Retinal pigment epithelial cell (primary cell): ENCODE results near the gene ADAM20.
A peak's percentile ranks its signal among the peaks of the same experiment; 100 is the strongest.

Experiments used
- DNase-seq: peaks from one replicate; pipeline ENCODE4 v3.0.0-alpha.2; 2010; ENCODE audit warnings: low read depth
- H3K4me3 ChIP-seq: 2 replicates; pipeline ENCODE4 v1.5.1; 2011; ENCODE audit warnings: mild to moderate bottlenecking, low read length, control low read depth, moderate library complexity
- CTCF ChIP-seq: conservative IDR thresholded peaks from 2 replicates; pipeline ENCODE4 v1.5.1; 2011; ENCODE audit warnings: low read depth, low read length, control low read depth, inconsistent platforms

ADAM20 gene

GRCh38 chr14:70558356-70558755 is 23.6 kb upstream of the ADAM20 start:
- H3K4me3 ChIP-seq = no peak overlapping the region
- DNase-seq = no peak
- TF ChIP-seq CTCF = no peak

DNA sequence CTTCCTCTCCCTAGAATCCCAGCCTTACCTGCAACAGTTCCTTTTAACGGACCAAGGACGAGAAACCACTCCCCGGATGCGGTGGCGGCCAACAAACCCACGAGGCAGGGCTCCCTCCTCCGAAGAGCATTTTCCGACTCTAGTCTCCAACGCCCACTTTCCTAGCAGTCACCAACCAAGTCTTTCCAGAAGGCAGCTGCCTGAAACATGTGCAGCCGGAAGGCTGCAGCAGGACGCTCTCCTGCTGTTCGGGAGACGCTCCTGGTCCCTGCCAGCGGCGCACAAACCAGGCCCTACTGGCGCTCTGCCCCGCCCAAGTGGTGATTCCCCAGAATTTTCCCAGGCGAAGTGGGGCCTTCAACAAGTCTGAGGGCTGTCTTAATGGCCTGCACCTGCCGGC is 21.1 kb upstream of the ADAM20 start:
- H3K4me3 ChIP-seq = peak overlapping the region; percentile 19
- TF ChIP-seq CTCF = no peak
- DNase-seq = no peak

DNA sequence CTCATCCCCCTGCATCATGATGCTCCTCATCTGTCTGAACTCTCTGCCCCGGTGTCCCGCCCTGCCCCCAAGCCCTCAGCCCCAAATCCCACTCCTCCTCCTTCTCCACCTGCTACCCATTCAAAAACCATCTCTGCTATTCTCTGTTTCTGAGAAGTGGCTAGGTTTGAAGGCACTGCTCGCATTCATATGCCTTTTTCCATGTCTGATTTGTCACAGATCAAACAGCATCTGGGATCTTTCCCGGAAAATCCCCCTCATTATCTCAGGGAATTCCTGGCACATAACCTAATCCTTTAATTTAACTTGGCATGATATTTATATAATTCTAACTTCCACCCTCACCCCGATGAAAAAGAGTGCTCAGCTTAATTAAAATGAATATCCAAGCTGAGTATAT is 3.3 kb upstream of the ADAM20 start:
- H3K4me3 ChIP-seq = no peak overlapping the region
- DNase-seq = peak; percentile 16
- TF ChIP-seq CTCF = no peak

DNA sequence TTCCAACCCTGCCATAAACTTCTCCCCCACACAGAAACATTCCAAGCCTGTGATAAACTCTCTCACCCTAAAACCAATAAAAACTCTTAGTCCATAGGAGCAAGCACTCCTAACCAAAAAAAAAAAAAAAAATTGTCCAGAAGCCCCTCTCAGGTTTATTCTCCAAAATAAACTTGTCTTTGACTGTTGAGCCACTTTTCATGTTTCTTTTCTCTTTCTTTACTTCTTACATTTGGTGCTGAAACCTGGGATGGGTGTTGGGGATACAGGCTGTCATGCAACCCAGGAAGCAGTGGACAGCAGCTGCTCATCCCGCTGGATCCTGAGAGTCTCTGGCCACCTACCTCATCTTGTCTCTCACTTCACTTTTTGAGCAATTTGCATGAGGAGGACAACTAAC is 2.0 kb upstream of the ADAM20 start:
- no peak for DNase-seq
- no peak for TF ChIP-seq CTCF
- no peak overlapping the region for H3K4me3 ChIP-seq

DNA sequence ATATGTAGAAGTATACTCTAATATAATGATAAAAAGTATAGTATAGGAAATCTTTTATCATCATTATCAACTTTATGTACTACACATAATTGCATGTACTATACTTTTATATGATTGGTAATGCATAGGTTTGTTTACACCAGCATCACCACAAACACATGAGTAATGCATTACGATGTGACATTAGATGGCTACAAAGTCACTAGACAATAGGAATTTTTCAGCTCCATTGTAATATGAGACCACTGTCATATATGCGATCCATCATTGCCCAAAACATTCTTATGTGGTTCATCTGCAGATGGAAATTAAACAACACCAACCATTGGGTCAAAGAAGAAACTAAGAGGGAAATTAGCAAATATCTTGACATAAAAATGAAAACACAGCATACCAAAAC is 4.4 kb downstream of the ADAM20 start:
- TF ChIP-seq CTCF = no peak

DNA sequence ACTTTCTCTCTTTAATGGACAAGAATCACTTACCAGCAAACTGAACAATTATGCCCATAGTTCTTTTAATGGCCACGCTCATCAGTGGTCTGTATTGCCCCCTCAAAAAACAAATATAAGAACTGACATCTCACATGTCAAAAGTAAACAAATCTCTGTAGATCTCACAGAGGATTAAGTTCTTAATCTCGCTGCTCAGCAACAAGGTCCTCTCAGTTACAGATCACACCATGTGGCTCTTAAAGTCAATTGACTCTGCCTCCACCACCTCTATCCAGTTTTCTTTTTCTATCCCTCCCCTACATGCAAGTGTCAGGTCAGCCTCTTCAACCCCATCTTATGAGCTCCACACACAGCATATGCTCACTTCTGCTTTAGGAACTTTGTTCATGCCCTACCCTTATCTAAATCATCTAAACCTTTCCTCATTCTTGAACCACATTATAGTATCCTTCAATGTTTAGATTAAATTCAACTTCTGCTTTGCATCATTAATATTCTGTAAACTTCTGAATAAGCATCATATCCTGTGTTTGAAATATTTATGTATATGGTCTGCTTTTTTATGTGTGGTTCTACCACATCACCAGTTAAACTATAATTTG is 7.2 kb downstream of the ADAM20 start:
- DNase-seq = peak; percentile 4
- TF ChIP-seq CTCF = no peak
- H3K4me3 ChIP-seq = no peak overlapping the region

More for the DNA sequence above, 4.4 kb downstream of the ADAM20 start:
- no peak for DNase-seq
- H3K4me3 ChIP-seq = no peak overlapping the region

- no peak for TF ChIP-seq CTCF
- no peak for DNase-seq
- no peak overlapping the region for H3K4me3 ChIP-seq
Measured at GRCh38 chr14:70525691-70526090, 9.1 kb downstream of the ADAM20 start.
